Medulla oblongata (tissue), 1 donor: Measurements from ENCODE around the gene AMPH.
"Not testable (repeated sequence)": the region's sequence is repeated elsewhere in the genome, so short reads cannot be mapped to it uniquely, and the experiment has no call there.

Experiments used
- DNase-seq: peaks from one replicate; pipeline ENCODE4 v3.0.0-alpha.2; 2015; ENCODE audit errors: extremely low spot score

AMPH gene

GRCh38 chr7:38628630-38629385 lies 2.4 kb downstream of the AMPH start:
- DNase-seq = no peak

- no peak for DNase-seq
Observed at GRCh38 chr7:38625866-38626265, 5.3 kb downstream of the AMPH start.

- no peak for DNase-seq
Observed at GRCh38 chr7:38615665-38616064, 15.5 kb downstream of the AMPH start.

DNA sequence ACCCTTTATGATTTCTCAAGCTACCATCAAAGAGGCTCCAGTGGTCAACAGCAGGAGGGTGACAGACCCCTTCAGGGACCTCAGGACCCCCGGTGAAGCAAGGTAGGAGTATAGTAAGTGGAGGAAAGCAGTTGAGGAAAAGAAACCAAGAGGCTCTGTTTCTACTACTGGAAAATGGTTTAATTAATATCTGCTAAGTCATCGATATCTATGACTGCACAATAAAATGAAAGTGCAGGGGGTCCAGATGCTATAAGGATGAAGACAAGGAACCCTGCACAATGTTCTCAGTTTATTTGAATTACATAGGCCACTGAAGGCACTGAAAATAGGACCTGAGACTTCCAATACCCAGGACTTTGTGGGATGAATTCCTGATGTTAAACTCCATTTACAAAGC lies 23.7 kb downstream of the AMPH start:
- DNase-seq = no peak

DNA sequence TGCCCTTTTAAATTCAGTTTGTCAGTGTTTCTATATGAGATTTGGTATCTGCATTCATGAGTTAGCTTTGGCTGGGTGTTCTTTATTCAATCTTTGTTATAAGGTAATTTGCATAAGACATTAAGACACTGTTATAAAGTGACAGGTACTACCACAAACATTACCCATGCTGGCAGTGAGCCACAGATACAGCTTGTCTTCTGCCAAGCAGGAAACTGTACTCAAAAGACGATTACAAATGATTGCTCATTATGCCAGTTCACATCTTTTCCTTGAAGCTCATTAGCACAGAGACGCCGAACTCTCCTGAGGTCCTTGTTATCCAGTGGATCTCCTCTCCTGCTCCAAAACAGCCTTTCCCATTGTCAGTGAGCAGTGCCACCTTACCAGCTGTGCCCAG lies 30.4 kb downstream of the AMPH start:
- no peak for DNase-seq

GRCh38 chr7:38594949-38595348 lies 36.2 kb downstream of the AMPH start:
- no peak for DNase-seq

- no peak for DNase-seq
Observed at GRCh38 chr7:38592737-38593288, 38.4 kb downstream of the AMPH start.

- no peak for DNase-seq
Observed at GRCh38 chr7:38585572-38586354, 45.4 kb downstream of the AMPH start.

- DNase-seq = no peak
Observed at GRCh38 chr7:38584443-38585210, 46.5 kb downstream of the AMPH start.

DNA sequence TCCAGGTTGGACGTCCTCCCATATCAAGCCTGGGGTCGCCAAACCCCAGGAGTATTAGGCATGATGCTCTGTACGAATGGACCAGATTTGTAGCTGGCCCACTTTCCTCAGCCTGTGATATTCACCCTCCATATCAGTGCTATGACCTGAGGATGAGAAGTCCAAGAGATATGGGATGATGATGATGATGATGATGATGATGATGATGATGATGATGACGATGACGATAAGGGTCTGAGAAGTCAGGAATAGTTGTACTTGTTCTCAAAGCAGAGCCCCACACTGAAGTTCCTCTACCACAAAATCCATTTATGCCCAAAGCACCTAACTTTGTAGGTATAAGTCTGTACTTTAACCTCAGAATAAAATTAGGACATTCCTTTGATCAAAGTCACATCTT lies 50.7 kb downstream of the AMPH start:
- DNase-seq = no peak

DNA sequence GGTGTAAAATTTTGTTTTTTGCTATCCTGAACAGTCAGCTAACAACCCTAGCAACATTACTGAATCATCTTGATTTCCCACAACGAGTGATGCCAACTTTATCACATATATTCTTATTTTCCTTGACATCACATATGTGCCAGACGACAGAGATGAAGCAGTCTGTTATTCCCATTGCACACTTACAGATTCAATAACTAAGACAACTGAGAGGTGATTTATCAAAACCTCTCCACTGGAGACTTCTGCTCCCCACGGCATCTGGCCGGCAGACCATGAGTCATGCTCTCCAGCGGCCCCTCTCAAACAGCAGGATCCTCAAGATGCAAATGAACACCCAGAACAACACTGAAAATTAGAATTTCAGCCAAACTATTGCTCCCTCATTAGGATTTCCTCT lies 57.1 kb downstream of the AMPH start:
- DNase-seq = no peak

GRCh38 chr7:38571620-38572019 lies 59.6 kb downstream of the AMPH start:
- DNase-seq = not testable (repeated sequence)

DNA sequence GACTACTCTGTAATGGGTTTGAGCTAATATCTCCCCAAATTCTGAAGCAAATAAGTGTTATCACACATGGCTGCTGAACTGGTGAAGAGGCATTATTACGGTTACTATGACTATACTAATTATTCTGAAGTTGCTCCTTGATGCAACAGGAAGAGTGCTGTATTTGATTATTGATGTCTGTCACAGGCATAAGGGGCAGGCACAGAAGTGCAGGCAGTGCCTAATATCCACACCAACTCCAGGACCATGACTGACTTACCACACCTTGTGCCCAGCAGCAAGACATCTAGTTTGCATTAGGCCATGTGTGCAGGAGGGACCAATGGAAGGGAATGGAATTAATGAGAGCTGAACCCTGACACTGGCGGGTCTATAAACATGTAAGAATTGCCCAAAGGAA lies 62.7 kb downstream of the AMPH start:
- DNase-seq = no peak

GRCh38 chr7:38565289-38565688 lies 65.9 kb downstream of the AMPH start:
- no peak for DNase-seq

GRCh38 chr7:38563741-38564140 lies 67.4 kb downstream of the AMPH start:
- no peak for DNase-seq

- DNase-seq = no peak
Observed at GRCh38 chr7:38561166-38561565, 70.0 kb downstream of the AMPH start.

DNA sequence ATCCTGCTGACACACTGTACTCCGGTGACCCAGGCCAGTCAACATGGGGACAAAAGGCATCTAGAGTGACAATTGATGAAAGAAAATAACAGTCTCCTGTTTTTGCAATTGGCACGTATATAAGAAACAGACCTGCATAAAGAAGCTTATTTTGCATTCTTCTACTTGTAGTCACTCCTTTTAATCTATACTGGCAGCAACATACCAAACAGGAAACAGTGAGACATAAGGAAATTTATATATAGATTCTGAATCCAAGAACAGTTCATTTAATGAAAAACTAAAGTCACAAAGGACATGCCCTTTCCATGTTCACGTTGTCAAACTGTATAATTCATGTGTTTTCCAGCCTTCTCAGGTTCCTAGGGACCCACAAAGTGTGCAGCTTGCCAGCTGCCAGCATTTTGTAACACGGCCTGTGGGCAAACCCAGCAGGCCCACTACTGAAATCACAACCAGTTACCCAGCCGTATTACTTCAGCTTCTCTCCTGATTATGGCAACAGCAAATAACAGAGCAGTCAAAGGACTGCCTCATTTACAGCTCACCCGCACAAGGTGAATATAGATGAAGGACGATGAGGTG lies 72.3 kb downstream of the AMPH start:
- no peak for DNase-seq

DNA sequence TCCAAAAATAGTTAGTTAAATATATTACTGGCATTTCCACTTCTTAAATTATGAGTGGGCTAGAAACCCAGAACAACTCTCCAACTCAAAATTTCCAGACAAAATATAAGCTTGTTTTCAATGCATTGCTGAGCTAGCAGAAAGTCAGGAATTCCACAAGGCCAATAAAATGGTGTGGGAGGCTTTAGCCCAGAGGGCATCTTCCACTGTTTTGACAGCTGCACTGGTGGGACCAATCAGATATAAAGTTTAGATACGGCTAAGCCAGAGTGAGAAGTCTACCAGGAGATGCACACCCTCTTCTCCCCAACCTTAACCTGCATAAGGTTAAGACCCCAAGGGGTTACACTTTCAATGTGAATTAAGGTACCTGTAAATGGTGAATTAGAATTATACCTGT lies 76.6 kb downstream of the AMPH start:
- no peak for DNase-seq

DNA sequence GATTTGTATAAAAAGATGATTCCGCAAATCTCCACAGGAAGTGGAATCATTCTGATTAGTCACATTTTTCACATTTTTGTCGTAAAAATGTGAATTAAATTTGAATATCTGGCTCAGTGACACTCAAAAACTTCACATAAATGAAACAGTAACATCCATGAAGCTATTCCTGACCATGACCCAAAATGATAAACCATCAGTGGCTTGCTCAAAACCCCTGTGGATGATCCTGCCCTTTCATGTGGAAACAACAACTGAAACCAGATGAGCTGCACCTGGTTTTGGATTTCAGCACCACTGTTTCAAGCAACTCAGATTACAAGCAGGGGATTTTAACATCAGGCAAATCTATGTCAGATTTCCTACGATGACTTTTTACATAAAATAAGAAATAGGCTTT lies 80.3 kb downstream of the AMPH start:
- DNase-seq = no peak

DNA sequence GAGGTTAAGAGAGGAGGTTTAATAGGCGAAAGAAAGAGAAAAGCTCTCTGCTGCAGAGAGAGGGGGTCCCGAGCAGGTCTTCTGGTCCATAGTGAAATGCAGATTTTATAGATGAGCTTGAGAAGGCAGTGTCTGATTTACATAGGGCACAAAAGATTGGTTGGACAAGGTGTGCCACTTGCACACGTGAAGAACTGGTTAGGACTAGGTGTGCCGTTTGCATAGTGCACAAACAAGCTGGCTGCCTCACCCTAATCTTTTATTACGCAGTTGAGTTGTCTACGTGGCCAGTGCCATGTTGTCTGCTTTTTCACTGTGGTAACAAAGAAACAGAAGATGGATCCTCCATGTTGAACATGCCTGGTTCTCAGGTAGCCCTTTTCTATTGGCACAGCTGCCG lies 82.6 kb downstream of the AMPH start:
- no peak for DNase-seq

GRCh38 chr7:38546763-38547162 lies 84.4 kb downstream of the AMPH start:
- no peak for DNase-seq

DNA sequence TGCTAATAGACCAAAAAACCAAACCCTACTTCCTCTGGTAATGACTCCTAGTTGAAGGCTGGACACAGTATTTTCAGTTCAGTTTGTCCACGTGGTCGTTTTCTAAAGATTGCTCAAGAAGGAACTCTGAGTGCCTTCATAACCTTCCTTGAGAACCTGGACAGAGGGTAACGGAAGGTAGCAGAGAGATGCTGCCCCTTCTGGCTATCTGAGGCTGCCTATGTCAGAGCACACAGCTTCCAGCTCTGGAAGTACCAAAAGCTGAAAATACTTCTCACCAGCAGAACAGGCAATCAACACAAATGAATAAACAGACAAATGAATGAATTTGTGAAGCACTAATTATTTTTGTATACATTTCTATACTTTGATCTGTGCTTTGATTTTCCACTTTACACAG lies 85.2 kb downstream of the AMPH start:
- DNase-seq = no peak
